Measurements from ENCODE around the gene USP13. TPM values are rescaled to one million over a fixed set of nuclear protein-coding genes. Genes with fewer than 3 reads are reported as not detected.

The USP13 gene
- total and polyA plus RNA-seq, 10 of the 15 experiments (the other 5 are each of a cell fraction or from before 2014, with no cell fraction given), result 3.2 to 20.8 (median 9.0) TPM

- Histone ChIP-seq H2AFZ (ENCODE audit: control insufficient read depth, low read depth, low read length) (no peak overlapping the region), H3K27ac (ENCODE audit: control insufficient read depth, insufficient read depth) (no peak overlapping the region), H3K4me2 (ENCODE audit: control insufficient read depth, insufficient read depth) (no peak overlapping the region), H3K4me1 (ENCODE audit: control insufficient read depth, insufficient read depth, low read length) (no peaks in the 10 kb centered on the region), H3K27me3 (replicated peaks in 1 of 2; ENCODE audit: control insufficient read depth in 2 of 2, insufficient read depth in 2 of 2, low read length in 1 of 2) (no peaks in the 10 kb centered on the region), H3K4me3 (no peak overlapping the region), H3K36me3 (ENCODE audit: control insufficient read depth in 2 of 2, insufficient read depth in 2 of 2, low read length in 1 of 2) (no peaks in the 10 kb centered on the region), H3K79me2 (ENCODE audit: control insufficient read depth, insufficient read depth, low read length) (no peaks in the 10 kb centered on the region), H3K9me3 (replicated peaks; ENCODE audit: control insufficient read depth, insufficient read depth, low read length) (no peaks in the 10 kb centered on the region), H3K9ac (ENCODE audit: control insufficient read depth, insufficient read depth, low read length) (no peak overlapping the region), H4K20me1 (ENCODE audit: control insufficient read depth, insufficient read depth) (no peaks in the 10 kb centered on the region)
- ATAC-seq, result no peak
- ChIA-PET SMC1A (ENCODE audit: uncharacterized antibody, unreplicated experiment) (interaction anchor here (0.9 to 1.1 kb wide), 2 partner anchors 16 to 95 kb away, joined by 3 read pairs; no protein-coding TSS in a partner anchor), RAD21 (ENCODE audit: unreplicated experiment) (no interaction called here), POLR2A (interaction anchor here (0.5 kb wide), 1 partner anchor 41 kb away, joined by 3 read pairs; no protein-coding TSS in a partner anchor), CTCF (interaction anchor here (0.7 to 1.6 kb wide), 3 partner anchors 11 to 1339 kb away, joined by 3 to 4 read pairs (median 3); no protein-coding TSS in a partner anchor)
- BruUV-seq (replicated peaks), result no TSS peak
- TF ChIP-seq SMAD5 (IDR thresholded peaks at IDR 0.05; ENCODE audit: low read depth) (no peak), SP1 (IDR thresholded peaks at IDR 0.05; ENCODE audit: low read depth, low read length) (no peak), FOS (IDR thresholded peaks at IDR 0.05; ENCODE audit: borderline replicate concordance, extremely low read depth, insufficient read length) (no peak), IRF4 (IDR thresholded peaks at IDR 0.05; ENCODE audit: low read depth, low read length) (no peak), SUPT20H (IDR thresholded peaks at IDR 0.05; ENCODE audit: borderline replicate concordance, control insufficient read depth, low read depth, low read length) (no peak), ZZZ3 (IDR thresholded peaks at IDR 0.05; ENCODE audit: control insufficient read depth, insufficient read length, low read depth) (no peak), PAX8 (IDR thresholded peaks at IDR 0.05) (no peak), NFYA (IDR thresholded peaks at IDR 0.05; ENCODE audit: borderline replicate concordance, low read depth, low read length) (no peak), BCL11A (IDR thresholded peaks at IDR 0.05; ENCODE audit: low read depth, low read length) (no peak), CBFB (IDR thresholded peaks at IDR 0.05; ENCODE audit: low read depth) (no peak), DPF2 (IDR thresholded peaks at IDR 0.05) (no peak), NR2C1 (IDR thresholded peaks at IDR 0.05) (no peak), FOXK2 (IDR thresholded peaks at IDR 0.05) (no peak), BHLHE40 (IDR thresholded peaks at IDR 0.05; ENCODE audit: borderline replicate concordance in 1 of 2, low read depth in 2 of 2, low read length in 1 of 2) (no peak), ESRRA (IDR thresholded peaks at IDR 0.05; ENCODE audit: low read length) (no peak), EZH2 (IDR thresholded peaks at IDR 0.05; ENCODE audit: borderline replicate concordance, control insufficient read depth, low read depth, low read length) (no peak)
- TF ChIP-seq, protein P1, sequence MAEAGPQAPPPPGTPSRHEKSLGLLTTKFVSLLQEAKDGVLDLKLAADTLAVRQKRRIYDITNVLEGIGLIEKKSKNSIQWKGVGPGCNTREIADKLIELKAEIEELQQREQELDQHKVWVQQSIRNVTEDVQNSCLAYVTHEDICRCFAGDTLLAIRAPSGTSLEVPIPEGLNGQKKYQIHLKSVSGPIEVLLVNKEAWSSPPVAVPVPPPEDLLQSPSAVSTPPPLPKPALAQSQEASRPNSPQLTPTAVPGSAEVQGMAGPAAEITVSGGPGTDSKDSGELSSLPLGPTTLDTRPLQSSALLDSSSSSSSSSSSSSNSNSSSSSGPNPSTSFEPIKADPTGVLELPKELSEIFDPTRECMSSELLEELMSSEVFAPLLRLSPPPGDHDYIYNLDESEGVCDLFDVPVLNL (IDR thresholded peaks at IDR 0.05; ENCODE audit: low read depth, low read length), result no peak
- TF ChIP-seq, protein P2, sequence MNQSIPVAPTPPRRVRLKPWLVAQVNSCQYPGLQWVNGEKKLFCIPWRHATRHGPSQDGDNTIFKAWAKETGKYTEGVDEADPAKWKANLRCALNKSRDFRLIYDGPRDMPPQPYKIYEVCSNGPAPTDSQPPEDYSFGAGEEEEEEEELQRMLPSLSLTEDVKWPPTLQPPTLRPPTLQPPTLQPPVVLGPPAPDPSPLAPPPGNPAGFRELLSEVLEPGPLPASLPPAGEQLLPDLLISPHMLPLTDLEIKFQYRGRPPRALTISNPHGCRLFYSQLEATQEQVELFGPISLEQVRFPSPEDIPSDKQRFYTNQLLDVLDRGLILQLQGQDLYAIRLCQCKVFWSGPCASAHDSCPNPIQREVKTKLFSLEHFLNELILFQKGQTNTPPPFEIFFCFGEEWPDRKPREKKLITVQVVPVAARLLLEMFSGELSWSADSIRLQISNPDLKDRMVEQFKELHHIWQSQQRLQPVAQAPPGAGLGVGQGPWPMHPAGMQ (IDR thresholded peaks at IDR 0.05; ENCODE audit: borderline replicate concordance), result no peak
- in situ Hi-C loops (cut with MboI) (no loop called here), intact Hi-C loops (cut with micrococcal nuclease; ENCODE audit: unreplicated experiment) (no loop called here)
- no peak for DNase-seq (ENCODE audit: low read depth, low spot score)
- no peak for FAIRE-seq
These were observed 180.5 kb downstream of the USP13 start for GRCh38 chr3:179833294-179833693.
